GM23338 (cell line): ENCODE measurements around the gene NTNG2. TPM values are rescaled to one million over a fixed set of nuclear protein-coding genes. Genes with fewer than 3 reads are reported as not detected.

Experiments used
- ATAC-seq: fragments of 200-7000 bp; cut with Tn5 transposase; 3 replicates; pipeline ENCODE4 v1.9.1; 2020
- DNase-seq: peaks from one replicate; pipeline ENCODE4 v3.0.0-alpha.2; 2015; ENCODE audit warnings: low spot score
- H2AFZ ChIP-seq: fragments of 200-600 bp; sonication (generic); 2 replicates; pipeline ENCODE4 v1.8.0; 2016; ENCODE audit warnings: antibody characterized with exemption, mild to moderate bottlenecking, moderate library complexity
- H3F3A ChIP-seq: fragments of 200-600 bp; sonication (generic); replicated peaks from 2 replicates; pipeline ENCODE4 v1.8.0; 2017; ENCODE audit warnings: antibody characterized with exemption, mixed run types, low read depth
- H3K27ac ChIP-seq: fragments of 200-600 bp; sonication (generic); 2 replicates; pipeline ENCODE4 v1.6.1; 2016; ENCODE audit warnings: low read depth
- H3K27me3 ChIP-seq: fragments of 200-600 bp; sonication (generic); 2 replicates; pipeline ENCODE4 v1.8.0; 2016; ENCODE audit warnings: mild to moderate bottlenecking, mixed run types, moderate library complexity; ENCODE audit not compliant: insufficient read depth
- H3K36me3 ChIP-seq: fragments of 200-600 bp; sonication (generic); 2 replicates; pipeline ENCODE4 v1.8.0; 2016; ENCODE audit warnings: mild to moderate bottlenecking; ENCODE audit not compliant: insufficient read depth
- H3K4me1 ChIP-seq: fragments of 200-600 bp; sonication (generic); 2 replicates; pipeline ENCODE4 v1.8.0; 2016; ENCODE audit warnings: mild to moderate bottlenecking, moderate library complexity; ENCODE audit not compliant: insufficient read depth
- H3K4me2 ChIP-seq: fragments of 200-600 bp; sonication (generic); 2 replicates; pipeline ENCODE4 v1.7.1; 2017; ENCODE audit warnings: mixed run types
- H3K4me3 ChIP-seq: fragments of 200-600 bp; sonication (generic); 2 replicates; pipeline ENCODE4 v1.6.1; 2016; ENCODE audit warnings: mixed run types
- H3K79me2 ChIP-seq: fragments of 200-600 bp; sonication (generic); replicated peaks from 2 replicates; pipeline ENCODE4 v1.8.0; 2017; ENCODE audit warnings: mild to moderate bottlenecking; ENCODE audit not compliant: insufficient read depth
- H3K9me2 ChIP-seq: fragments of 200-600 bp; sonication (generic); 2 replicates; pipeline ENCODE4 v1.8.0; 2017; ENCODE audit not compliant: insufficient read depth
- H4K20me1 ChIP-seq: fragments of 200-600 bp; sonication (generic); replicated peaks from 2 replicates; pipeline ENCODE4 v1.8.0; 2017; ENCODE audit warnings: mild to moderate bottlenecking; ENCODE audit not compliant: insufficient read depth
- H3K27ac Mint-ChIP-seq: 2 replicates; pipeline ENCODE4 v1.8.0; 2020; ENCODE audit warnings: inconsistent platforms, mild to moderate bottlenecking, moderate library complexity, mixed read lengths
- H3K27me3 Mint-ChIP-seq: 3 replicates; pipeline ENCODE4 v1.8.0; 2022; ENCODE audit warnings: low read depth, mild to moderate bottlenecking, moderate library complexity, mixed read lengths, inconsistent platforms; ENCODE audit not compliant: insufficient read depth, poor library complexity
- H3K36me3 Mint-ChIP-seq: 3 replicates; pipeline ENCODE4 v1.8.0; 2021; ENCODE audit warnings: low read depth, mild to moderate bottlenecking, inconsistent platforms, moderate library complexity, mixed read lengths
- H3K4me1 Mint-ChIP-seq: 3 replicates; pipeline ENCODE4 v1.8.0; 2020; ENCODE audit warnings: mild to moderate bottlenecking, inconsistent platforms, mixed read lengths
- H3K4me3 Mint-ChIP-seq: 3 replicates; pipeline ENCODE4 v1.8.0; 2021; ENCODE audit warnings: moderate library complexity, mild to moderate bottlenecking, inconsistent platforms, mixed read lengths
- H3K9me3 Mint-ChIP-seq: 3 replicates; pipeline ENCODE4 v1.8.0; 2020; ENCODE audit warnings: moderate library complexity, mild to moderate bottlenecking, inconsistent platforms, mixed read lengths
- CTCF ChIP-seq, 2 experiments: fragments of 200-600 bp in 1 of 2; sonication (generic) in 1 of 2; conservative IDR thresholded peaks; 2 replicates each; pipeline versions ENCODE4 v1.5.1 to v1.6.1; 2016 to 2017; ENCODE audit warnings: antibody characterized with exemption in 2 of 2, low read depth in 2 of 2, mild to moderate bottlenecking in 2 of 2, moderate library complexity in 1 of 2
- JUNB ChIP-seq: IDR thresholded peaks from one replicate; pipeline ENCODE4 v1.6.1; 2016; ENCODE audit warnings: antibody characterized with exemption; ENCODE audit not compliant: unreplicated experiment
- NANOG ChIP-seq: IDR thresholded peaks from 2 replicates; pipeline ENCODE4 v1.6.1; 2016; ENCODE audit warnings: antibody characterized with exemption, borderline replicate concordance
- POLR2AphosphoS5 ChIP-seq: IDR thresholded peaks from 2 replicates; pipeline ENCODE4 v1.6.1; 2016; ENCODE audit warnings: antibody characterized with exemption, low read depth
- ZNF114 ChIP-seq: fragments of 250-450 bp; sonication (Bioruptor Pico); IDR thresholded peaks from 2 replicates; pipeline ENCODE4 v1.5.0; 2020; ENCODE audit warnings: mild to moderate bottlenecking, moderate library complexity
- ZNF331 ChIP-seq: fragments of 250-450 bp; sonication (Bioruptor Pico); IDR thresholded peaks from 2 replicates; pipeline ENCODE4 v1.5.0; 2020; ENCODE audit warnings: low read depth, mild to moderate bottlenecking, moderate library complexity
- polyA plus RNA-seq: library from polyadenylated mRNA; unstranded; fragments of >200 nt; fragmentation: Nextera tagmentation; extraction: Ambion mirVana; gene quantifications from 2 replicates; pipeline ENCODE4 v1.2.1, GENCODE V29; 2016
- total RNA-seq: library from RNA; depleted of rRNA; stranded (reverse); fragments of >200 nt; shearing (Covaris generic); gene quantifications from 2 replicates; pipeline ENCODE4 v1.2.3, GENCODE V29; 2014
- TF ChIP-seq, protein P1 (sequence below): fragments of 250-450 bp; sonication (Bioruptor Pico); IDR thresholded peaks from 2 replicates; pipeline ENCODE4 v1.5.0; 2020; ENCODE audit warnings: mild to moderate bottlenecking, moderate library complexity

The NTNG2 gene
- total and polyA plus RNA-seq, 2 experiments from 2014 or later = 0.99 to 1.7 TPM

DNA sequence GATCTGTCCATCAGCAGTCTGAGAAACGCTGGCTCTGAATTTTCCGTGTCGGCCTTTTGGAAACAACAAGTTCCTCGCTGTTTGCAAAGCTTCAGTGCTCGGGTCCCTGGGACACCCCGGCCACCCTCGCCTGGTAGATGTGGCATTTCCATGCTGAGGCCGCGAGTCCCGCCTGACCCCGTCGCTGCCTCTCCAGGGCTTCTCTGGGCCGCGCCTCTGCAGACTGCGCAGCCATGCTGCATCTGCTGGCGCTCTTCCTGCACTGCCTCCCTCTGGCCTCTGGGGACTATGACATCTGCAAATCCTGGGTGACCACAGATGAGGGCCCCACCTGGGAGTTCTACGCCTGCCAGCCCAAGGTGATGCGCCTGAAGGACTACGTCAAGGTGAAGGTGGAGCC is 4.7 kb downstream of the NTNG2 start (continued):
- TF ChIP-seq, protein P1, sequence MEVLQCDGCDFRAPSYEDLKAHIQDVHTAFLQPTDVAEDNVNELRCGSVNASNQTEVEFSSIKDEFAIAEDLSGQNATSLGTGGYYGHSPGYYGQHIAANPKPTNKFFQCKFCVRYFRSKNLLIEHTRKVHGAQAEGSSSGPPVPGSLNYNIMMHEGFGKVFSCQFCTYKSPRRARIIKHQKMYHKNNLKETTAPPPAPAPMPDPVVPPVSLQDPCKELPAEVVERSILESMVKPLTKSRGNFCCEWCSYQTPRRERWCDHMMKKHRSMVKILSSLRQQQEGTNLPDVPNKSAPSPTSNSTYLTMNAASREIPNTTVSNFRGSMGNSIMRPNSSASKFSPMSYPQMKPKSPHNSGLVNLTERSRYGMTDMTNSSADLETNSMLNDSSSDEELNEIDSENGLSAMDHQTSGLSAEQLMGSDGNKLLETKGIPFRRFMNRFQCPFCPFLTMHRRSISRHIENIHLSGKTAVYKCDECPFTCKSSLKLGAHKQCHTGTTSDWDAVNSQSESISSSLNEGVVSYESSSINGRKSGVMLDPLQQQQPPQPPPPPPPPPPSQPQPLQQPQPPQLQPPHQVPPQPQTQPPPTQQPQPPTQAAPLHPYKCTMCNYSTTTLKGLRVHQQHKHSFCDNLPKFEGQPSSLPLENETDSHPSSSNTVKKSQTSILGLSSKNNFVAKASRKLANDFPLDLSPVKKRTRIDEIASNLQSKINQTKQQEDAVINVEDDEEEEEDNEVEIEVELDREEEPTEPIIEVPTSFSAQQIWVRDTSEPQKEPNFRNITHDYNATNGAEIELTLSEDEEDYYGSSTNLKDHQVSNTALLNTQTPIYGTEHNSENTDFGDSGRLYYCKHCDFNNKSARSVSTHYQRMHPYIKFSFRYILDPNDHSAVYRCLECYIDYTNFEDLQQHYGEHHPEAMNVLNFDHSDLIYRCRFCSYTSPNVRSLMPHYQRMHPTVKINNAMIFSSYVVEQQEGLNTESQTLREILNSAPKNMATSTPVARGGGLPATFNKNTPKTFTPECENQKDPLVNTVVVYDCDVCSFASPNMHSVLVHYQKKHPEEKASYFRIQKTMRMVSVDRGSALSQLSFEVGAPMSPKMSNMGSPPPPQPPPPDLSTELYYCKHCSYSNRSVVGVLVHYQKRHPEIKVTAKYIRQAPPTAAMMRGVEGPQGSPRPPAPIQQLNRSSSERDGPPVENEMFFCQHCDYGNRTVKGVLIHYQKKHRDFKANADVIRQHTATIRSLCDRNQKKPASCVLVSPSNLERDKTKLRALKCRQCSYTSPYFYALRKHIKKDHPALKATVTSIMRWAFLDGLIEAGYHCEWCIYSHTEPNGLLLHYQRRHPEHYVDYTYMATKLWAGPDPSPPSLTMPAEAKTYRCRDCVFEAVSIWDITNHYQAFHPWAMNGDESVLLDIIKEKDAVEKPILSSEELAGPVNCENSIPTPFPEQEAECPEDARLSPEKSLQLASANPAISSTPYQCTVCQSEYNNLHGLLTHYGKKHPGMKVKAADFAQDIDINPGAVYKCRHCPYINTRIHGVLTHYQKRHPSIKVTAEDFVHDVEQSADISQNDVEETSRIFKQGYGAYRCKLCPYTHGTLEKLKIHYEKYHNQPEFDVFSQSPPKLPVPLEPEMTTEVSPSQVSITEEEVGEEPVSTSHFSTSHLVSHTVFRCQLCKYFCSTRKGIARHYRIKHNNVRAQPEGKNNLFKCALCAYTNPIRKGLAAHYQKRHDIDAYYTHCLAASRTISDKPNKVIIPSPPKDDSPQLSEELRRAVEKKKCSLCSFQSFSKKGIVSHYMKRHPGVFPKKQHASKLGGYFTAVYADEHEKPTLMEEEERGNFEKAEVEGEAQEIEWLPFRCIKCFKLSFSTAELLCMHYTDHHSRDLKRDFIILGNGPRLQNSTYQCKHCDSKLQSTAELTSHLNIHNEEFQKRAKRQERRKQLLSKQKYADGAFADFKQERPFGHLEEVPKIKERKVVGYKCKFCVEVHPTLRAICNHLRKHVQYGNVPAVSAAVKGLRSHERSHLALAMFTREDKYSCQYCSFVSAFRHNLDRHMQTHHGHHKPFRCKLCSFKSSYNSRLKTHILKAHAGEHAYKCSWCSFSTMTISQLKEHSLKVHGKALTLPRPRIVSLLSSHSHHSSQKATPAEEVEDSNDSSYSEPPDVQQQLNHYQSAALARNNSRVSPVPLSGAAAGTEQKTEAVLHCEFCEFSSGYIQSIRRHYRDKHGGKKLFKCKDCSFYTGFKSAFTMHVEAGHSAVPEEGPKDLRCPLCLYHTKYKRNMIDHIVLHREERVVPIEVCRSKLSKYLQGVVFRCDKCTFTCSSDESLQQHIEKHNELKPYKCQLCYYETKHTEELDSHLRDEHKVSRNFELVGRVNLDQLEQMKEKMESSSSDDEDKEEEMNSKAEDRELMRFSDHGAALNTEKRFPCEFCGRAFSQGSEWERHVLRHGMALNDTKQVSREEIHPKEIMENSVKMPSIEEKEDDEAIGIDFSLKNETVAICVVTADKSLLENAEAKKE = no peak

DNA sequence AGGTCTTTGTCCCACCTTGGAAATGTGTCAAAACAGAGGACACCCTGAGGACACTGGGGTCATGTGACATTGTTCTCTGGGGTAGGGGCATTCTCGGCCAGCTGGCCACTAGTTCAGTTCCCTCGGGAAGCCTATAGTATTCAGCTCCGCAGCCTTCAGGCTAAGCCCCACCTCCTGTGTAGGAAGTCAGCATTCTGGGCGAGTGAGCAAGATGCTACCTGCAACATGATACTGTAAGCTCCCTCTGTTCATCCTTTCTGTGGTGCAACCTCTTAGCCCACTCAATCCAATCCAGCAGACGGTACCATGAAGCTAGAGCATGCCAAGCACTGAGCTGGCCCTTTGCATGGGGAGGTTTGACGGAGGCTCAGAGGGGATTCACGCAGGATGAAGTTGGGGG is 5.3 kb downstream of the NTNG2 start:
- H3K27me3 Mint-ChIP-seq = peaks cover 50% of the 10 kb centered on the region
- TF ChIP-seq ZNF114 (CRISPR knock-in tag) (no peak), POLR2AphosphoS5 (no peak), JUNB (no peak), NANOG (no peak), CTCF (conservative IDR thresholded peaks at IDR 0.05; ENCODE audit: low read depth in 2 of 2) (no peak), ZNF331 (CRISPR knock-in tag) (no peak)
- TF ChIP-seq, protein P1 = no peak

More for the DNA sequence above, 5.3 kb downstream of the NTNG2 start:
- peaks cover 26% of the 10 kb centered on the region for H3K4me1 Mint-ChIP-seq
- Histone ChIP-seq H3K36me3 (no peaks in the 10 kb centered on the region), H3K9me2 (no peaks in the 10 kb centered on the region), H3K4me2 (no peak overlapping the region), H3K27me3 (peaks cover 43% of the 10 kb centered on the region), H2AFZ (no peak overlapping the region), H3K27ac (no peak overlapping the region), H3K4me1 (peaks cover 10% of the 10 kb centered on the region), H3K79me2 (no peaks in the 10 kb centered on the region), H3F3A (no peaks in the 10 kb centered on the region), H4K20me1 (no peaks in the 10 kb centered on the region; the same call in 1 of the 2 replicates), H3K4me3 (no peak overlapping the region)
- no peak overlapping the region for H3K27ac Mint-ChIP-seq
- DNase-seq (no peak), ATAC-seq (no peak)
- H3K36me3 Mint-ChIP-seq = peaks cover 3% of the 10 kb centered on the region; the same call in 1 of the 3 replicates
- H3K9me3 Mint-ChIP-seq = no peaks in the 10 kb centered on the region
- H3K4me3 Mint-ChIP-seq = no peak overlapping the region; the same call in 2 of the 3 replicates
